A673 (cell line): Measurements from ENCODE around the gene KRTAP9-1. TPM values are rescaled to one million over a fixed set of nuclear protein-coding genes. Genes with fewer than 3 reads are reported as not detected.

Experiments used
- BruUV-seq: library from RNA; stranded (reverse); fragments of 400-500 nt; replicated peaks from 2 replicates; lab custom pipeline; 2021; lab: Mats Ljungman, UMichigan
- CTCF ChIA-PET: fragments of 300-600 bp; sonication (Branson Sonifier 250); formaldehyde crosslinking; loops from one replicate; lab custom pipeline; 2022; ENCODE audit warnings: antibody characterized with exemption; lab: Charles Lee
- POLR2A ChIA-PET: fragments of 300-600 bp; sonication (Branson Sonifier 250); formaldehyde crosslinking; loops from one replicate; lab custom pipeline; 2022; ENCODE audit warnings: antibody characterized with exemption; ENCODE audit not compliant: low non-redundant PET; lab: Charles Lee
- DNase-seq: peaks from one replicate; pipeline ENCODE4 v3.0.0-alpha.2; 2015; ENCODE audit warnings: low spot score
- H3K27ac ChIP-seq: fragments of 200-600 bp; sonication (generic); 2 replicates; pipeline ENCODE4 v1.5.1; 2016; ENCODE audit warnings: mixed run types, low read depth, mild to moderate bottlenecking, mixed read lengths, antibody characterized with exemption, low read length; ENCODE audit not compliant: poor library complexity, severe bottlenecking
- H3K27me3 ChIP-seq: fragments of 200-600 bp; sonication (generic); replicated peaks from 2 replicates; pipeline ENCODE4 v1.6.1; 2017; ENCODE audit warnings: mixed run types, low read depth, mild to moderate bottlenecking, mixed read lengths, antibody characterized with exemption, low read length; ENCODE audit not compliant: insufficient read depth, poor library complexity
- H3K36me3 ChIP-seq: fragments of 200-600 bp; sonication (generic); 2 replicates; pipeline ENCODE4 v1.6.1; 2016; ENCODE audit warnings: mixed run types, mild to moderate bottlenecking, mixed read lengths, antibody characterized with exemption, low read length; ENCODE audit not compliant: insufficient read depth, poor library complexity, severe bottlenecking
- H3K4me1 ChIP-seq: fragments of 200-600 bp; sonication (generic); 2 replicates; pipeline ENCODE4 v1.6.1; 2017; ENCODE audit warnings: mixed run types, mild to moderate bottlenecking, mixed read lengths, antibody characterized with exemption, low read length; ENCODE audit not compliant: insufficient read depth, poor library complexity, severe bottlenecking
- H3K4me3 ChIP-seq: fragments of 200-600 bp; sonication (generic); 2 replicates; pipeline ENCODE4 v1.5.1; 2016; ENCODE audit warnings: low read depth, mixed run types, mild to moderate bottlenecking, mixed read lengths, low read length; ENCODE audit not compliant: poor library complexity, severe bottlenecking
- H3K9me3 ChIP-seq: fragments of 200-600 bp; sonication (generic); 2 replicates; pipeline ENCODE4 v1.6.1; 2016; ENCODE audit warnings: mixed run types, low read depth, mild to moderate bottlenecking, mixed read lengths, antibody characterized with exemption, low read length; ENCODE audit not compliant: poor library complexity, severe bottlenecking
- CTCF ChIP-seq: fragments of 300-800, 200-600 bp; sonication (generic); conservative IDR thresholded peaks from 2 replicates; pipeline ENCODE4 v1.5.1; 2017; ENCODE audit warnings: low read depth, mild to moderate bottlenecking, antibody characterized with exemption, low read length, moderate library complexity, mixed read lengths
- EZH2 ChIP-seq: fragments of 200-600 bp; sonication (generic); IDR thresholded peaks from 2 replicates; pipeline ENCODE4 v1.6.1; 2017; ENCODE audit warnings: borderline replicate concordance, low read depth, mild to moderate bottlenecking, mixed read lengths, antibody characterized with exemption, low read length; ENCODE audit not compliant: poor library complexity, severe bottlenecking
- intact Hi-C: fragments of 100-400 bp; cut with micrococcal nuclease; formaldehyde crosslinking; loops from one replicate; pipeline ENCODE4 v1.10.0; 2022; ENCODE audit not compliant: unreplicated experiment
- total RNA-seq: library from RNA; stranded (reverse); gene quantifications from 2 replicates; pipeline ENCODE4 v1.2.3, GENCODE V29; 2021

The KRTAP9-1 gene
- total RNA-seq, 1 experiment from 2014 or later, result not detected

- Histone ChIP-seq H3K9me3 (no peaks in the 10 kb centered on the region), H3K4me3 (no peak overlapping the region), H3K27ac (no peak overlapping the region), H3K4me1 (no peaks in the 10 kb centered on the region), H3K27me3 (no peaks in the 10 kb centered on the region), H3K36me3 (no peaks in the 10 kb centered on the region)
- POLR2A ChIA-PET, result no interaction called here
- no TSS peak for BruUV-seq
- no peak for TF ChIP-seq EZH2
- TF ChIP-seq CTCF, result no peak
- CTCF ChIA-PET, result no interaction called here
- intact Hi-C loops, result no loop called here
- DNase-seq, result no peak
These were observed 9.9 kb downstream of the KRTAP9-1 start for GRCh38 chr17:41199421-41200078.

- ChIA-PET POLR2A (no interaction called here), CTCF (no interaction called here)
- intact Hi-C loops, result no loop called here
- Histone ChIP-seq H3K27me3 (no peaks in the 10 kb centered on the region), H3K36me3 (no peaks in the 10 kb centered on the region), H3K9me3 (no peaks in the 10 kb centered on the region), H3K4me3 (no peak overlapping the region), H3K27ac (no peak overlapping the region), H3K4me1 (no peaks in the 10 kb centered on the region)
- no peak for TF ChIP-seq EZH2
- no peak for TF ChIP-seq CTCF
- no peak for DNase-seq
- no TSS peak for BruUV-seq
These were observed 22.3 kb downstream of the KRTAP9-1 start for GRCh38 chr17:41211845-41212466.

GRCh38 chr17:41212524-41213169 lies 23.0 kb downstream of the KRTAP9-1 start:
- Histone ChIP-seq H3K9me3 (no peaks in the 10 kb centered on the region), H3K27ac (no peak overlapping the region), H3K4me1 (no peaks in the 10 kb centered on the region), H3K4me3 (no peak overlapping the region), H3K36me3 (no peaks in the 10 kb centered on the region), H3K27me3 (no peaks in the 10 kb centered on the region)
- ChIA-PET CTCF (no interaction called here), POLR2A (no interaction called here)
- intact Hi-C loops, result no loop called here
- DNase-seq, result no peak
- no TSS peak for BruUV-seq
- TF ChIP-seq EZH2 (no peak), CTCF (no peak)
